Mucosa of descending colon (tissue), 3 donors: ENCODE results near the gene MSH2. TPM values are rescaled to one million over a fixed set of nuclear protein-coding genes. Genes with fewer than 3 reads are reported as not detected.
"Not testable (repeated sequence)": the region's sequence is repeated elsewhere in the genome, so short reads cannot be mapped to it uniquely, and the experiment has no call there.

Experiments used
- ATAC-seq: fragments of 200-7000 bp; cut with Tn5 transposase; one replicate; pipeline ENCODE4 v1.9.1; 2020; ENCODE audit warnings: mild to moderate bottlenecking, moderate library complexity
- DNase-seq, 3 donors: peaks; one replicate each; pipeline ENCODE4 v3.0.0-alpha.2; 2020
- H3K36me3 ChIP-seq: fragments of 200-600 bp; one replicate; pipeline ENCODE4 v1.8.0; 2021; ENCODE audit warnings: low read depth, mild to moderate bottlenecking
- H3K4me1 ChIP-seq: fragments of 200-600 bp; one replicate; pipeline ENCODE4 v1.8.0; 2021; ENCODE audit warnings: low read depth, mild to moderate bottlenecking
- H3K4me3 ChIP-seq: fragments of 200-600 bp; one replicate; pipeline ENCODE4 v1.8.0; 2021; ENCODE audit warnings: mild to moderate bottlenecking
- H3K9me3 ChIP-seq: fragments of 200-600 bp; one replicate; pipeline ENCODE4 v1.8.0; 2021; ENCODE audit warnings: mild to moderate bottlenecking
- intact Hi-C, 2 donors: fragments of 100-400 bp; cut with DNase I in 1 of 2; cut with micrococcal nuclease in 1 of 2; formaldehyde crosslinking; loops; one replicate each; pipeline versions ENCODE4 v1.11.0 to v1.11.1; 2022; cut with DNase I, micrococcal nuclease
- total RNA-seq, 3 donors: library from RNA; stranded (reverse); fragmentation: NEBNext Ultra II Directional in 2 of 3; extraction: Animal tissue kit (Norgen Biotek cat#: 25700) in 2 of 3; gene quantifications; one replicate each; pipeline versions ENCODE4 v1.2.1 to v1.2.4, GENCODE V29; 2021 to 2023
- TF ChIP-seq, protein P1 (sequence below): fragments of 200-600 bp; IDR thresholded peaks from one replicate; pipeline ENCODE4 v1.8.0; 2022; ENCODE audit warnings: antibody characterized with exemption, mild to moderate bottlenecking
- donor health status: DM: no; HTN: no; CAD: no; lungs with moderate emphysema.
- donor health status: DM: no; HTN: no; CAD: no.
- donor health status: DM: no; HTN: yes; CAD: no.

Gene MSH2
- total RNA-seq, 3 donors from 2014 or later = 10.7 to 17.4 (median 12.8) TPM

DNA sequence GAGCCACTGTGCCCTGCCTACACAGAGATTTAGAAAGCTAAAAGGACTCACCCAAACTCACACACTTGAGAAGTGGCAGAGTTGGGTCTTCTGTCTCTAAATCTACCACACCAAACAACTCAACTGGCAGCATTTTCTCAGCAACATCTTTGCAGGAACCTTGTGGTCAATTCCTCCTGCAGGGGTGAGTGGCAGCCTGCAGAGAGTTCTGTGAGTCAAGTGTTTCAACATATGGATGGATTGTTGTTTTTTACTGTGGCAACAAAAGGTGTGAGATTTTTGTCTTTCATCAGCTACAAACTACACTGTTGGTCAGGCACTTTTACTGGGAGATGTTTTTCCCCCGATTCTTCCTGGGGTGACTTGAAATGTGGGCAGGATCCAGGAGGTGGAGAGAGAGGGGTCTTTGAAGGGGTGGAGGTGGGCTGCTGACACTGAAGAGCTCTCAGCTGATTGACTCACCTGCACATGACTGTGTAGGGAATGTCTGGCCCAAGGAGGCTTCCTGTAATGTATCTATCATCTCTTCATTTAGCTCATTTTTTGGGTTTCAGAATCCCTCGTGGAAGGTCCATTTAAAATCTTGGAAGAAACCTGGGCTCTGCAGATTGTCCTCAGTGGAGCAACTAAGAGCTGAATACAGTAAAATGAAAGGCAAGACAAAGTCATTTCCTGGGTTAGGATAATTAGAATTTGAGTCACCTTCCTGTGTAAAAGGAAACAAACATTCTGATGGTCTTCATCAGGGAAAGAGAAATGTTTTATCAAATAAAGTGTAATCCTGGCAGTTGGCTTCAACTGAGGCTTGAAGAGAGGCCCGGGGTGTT, 98.6 kb downstream of the MSH2 start:
- ATAC-seq = no peak
- TF ChIP-seq, protein P1, sequence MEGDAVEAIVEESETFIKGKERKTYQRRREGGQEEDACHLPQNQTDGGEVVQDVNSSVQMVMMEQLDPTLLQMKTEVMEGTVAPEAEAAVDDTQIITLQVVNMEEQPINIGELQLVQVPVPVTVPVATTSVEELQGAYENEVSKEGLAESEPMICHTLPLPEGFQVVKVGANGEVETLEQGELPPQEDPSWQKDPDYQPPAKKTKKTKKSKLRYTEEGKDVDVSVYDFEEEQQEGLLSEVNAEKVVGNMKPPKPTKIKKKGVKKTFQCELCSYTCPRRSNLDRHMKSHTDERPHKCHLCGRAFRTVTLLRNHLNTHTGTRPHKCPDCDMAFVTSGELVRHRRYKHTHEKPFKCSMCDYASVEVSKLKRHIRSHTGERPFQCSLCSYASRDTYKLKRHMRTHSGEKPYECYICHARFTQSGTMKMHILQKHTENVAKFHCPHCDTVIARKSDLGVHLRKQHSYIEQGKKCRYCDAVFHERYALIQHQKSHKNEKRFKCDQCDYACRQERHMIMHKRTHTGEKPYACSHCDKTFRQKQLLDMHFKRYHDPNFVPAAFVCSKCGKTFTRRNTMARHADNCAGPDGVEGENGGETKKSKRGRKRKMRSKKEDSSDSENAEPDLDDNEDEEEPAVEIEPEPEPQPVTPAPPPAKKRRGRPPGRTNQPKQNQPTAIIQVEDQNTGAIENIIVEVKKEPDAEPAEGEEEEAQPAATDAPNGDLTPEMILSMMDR = no peak
- no peaks in the 10 kb centered on the region for H3K4me1 ChIP-seq
- no peaks in the 10 kb centered on the region for H3K36me3 ChIP-seq
- H3K9me3 ChIP-seq = peaks cover 19% of the 10 kb centered on the region
- no peak overlapping the region for H3K4me3 ChIP-seq
- intact Hi-C loops = no loop called here
- no peak for DNase-seq

DNA sequence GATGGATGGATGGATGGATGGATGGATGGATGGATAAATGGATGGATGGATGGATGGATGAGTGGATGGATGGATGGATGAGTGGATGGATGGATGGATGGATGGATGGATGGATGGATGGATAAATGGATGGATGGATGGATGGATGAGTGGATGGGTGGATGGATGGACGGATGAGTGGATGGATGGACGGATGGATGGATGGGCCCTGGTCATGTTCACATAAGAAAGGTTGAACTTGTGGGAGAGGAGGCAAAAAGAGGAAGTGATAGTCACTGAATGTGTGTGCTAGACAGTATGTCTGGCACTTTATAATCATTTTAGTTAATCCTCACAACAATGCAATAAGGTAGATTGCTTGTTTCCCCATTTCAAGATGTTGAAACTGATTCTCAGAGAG, 99.5 kb downstream of the MSH2 start:
- intact Hi-C loops, ATAC-seq, H3K36me3 ChIP-seq, H3K4me3 ChIP-seq, H3K4me1 ChIP-seq, DNase-seq: not testable (repeated sequence)
- peaks cover 19% of the 10 kb centered on the region for H3K9me3 ChIP-seq

DNA sequence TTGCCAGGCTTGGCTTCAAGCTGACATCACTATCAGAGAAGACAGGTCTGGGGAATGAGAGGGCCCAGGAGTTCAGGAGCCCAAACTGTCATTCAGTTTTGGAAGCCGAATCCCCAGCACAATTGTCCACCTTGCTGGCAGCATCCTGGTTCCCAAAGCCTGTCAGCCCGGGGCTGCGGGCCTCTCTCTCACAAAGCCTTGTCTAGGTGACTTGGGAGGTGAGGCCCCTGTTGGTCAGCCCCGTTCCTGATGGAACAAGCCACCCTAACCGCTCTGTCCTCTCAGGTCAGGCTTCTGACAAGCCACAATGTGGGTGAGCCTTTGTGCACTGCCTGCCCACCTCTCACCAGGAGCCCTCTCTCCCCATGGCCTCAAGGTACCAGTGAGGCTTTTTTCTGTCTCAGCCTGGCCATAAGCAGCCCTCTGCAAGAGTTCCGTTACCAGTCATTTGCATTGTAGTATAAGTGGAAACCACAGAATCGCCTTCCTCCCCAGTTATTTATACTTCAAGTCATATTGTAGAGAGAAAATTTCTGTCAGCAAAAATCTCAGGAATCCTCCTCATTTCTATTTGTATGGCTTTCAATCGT, 100.6 kb downstream of the MSH2 start:
- TF ChIP-seq, protein P1 = no peak
- DNase-seq (no peak), ATAC-seq (no peak)
- intact Hi-C loops = no loop called here
- H3K9me3 ChIP-seq = peaks cover 19% of the 10 kb centered on the region
- H3K4me1 ChIP-seq = no peaks in the 10 kb centered on the region
- no peak overlapping the region for H3K4me3 ChIP-seq
- no peaks in the 10 kb centered on the region for H3K36me3 ChIP-seq

DNA sequence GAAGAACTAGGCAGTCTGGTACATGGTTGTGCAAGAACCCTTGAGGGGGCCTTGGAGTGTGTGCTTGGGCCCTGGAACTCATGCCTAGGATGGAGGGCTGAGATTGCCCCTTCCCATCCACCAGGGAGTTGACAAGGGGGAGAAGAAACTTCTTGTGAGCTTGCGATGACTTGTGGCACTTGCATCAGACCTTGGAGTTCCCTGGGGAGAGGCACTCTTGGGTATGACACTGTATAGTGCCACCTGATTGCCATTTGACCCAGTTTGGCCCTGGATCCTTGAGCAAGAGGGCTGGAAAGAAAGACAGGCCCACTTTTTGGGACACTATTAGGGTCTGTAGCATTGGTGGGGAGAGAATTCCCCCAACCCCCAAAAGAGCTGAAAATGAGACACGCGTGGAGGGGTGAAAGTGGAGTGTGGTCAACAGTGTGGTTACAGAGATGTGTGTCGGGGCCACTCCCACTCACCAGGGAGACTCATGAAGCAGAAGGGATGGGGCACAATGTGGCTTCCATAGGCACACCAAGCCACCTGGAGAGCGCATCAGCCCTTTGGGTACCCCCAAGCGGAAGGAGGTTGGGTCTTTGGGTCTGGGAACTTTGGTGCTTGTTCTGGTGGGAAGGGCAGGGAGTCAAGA, 101.3 kb downstream of the MSH2 start:
- intact Hi-C loops = no loop called here
- TF ChIP-seq, protein P1 = no peak
- no peak overlapping the region for H3K4me3 ChIP-seq
- H3K4me1 ChIP-seq = no peaks in the 10 kb centered on the region
- DNase-seq (no peak), ATAC-seq (no peak)
- peaks cover 14% of the 10 kb centered on the region for H3K9me3 ChIP-seq
- H3K36me3 ChIP-seq = no peaks in the 10 kb centered on the region

DNA sequence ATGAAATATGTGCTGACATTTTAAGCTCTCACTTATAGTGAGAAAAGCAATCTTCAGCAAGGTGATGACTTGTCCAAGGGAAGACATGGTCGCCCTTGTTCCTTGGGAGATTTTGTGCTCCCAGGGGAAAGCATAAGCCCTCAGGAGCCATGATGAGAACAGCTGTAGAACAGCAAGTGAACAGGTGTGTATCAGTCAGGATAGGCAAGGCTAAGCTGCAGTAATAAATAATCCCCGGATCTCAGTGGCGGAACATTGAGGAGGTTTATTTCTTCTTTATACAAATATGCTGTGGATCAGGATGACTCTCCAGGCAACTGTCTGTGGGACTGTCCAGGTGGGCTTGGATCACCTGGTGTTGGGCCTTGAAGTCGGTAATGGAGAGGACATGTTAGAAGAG, 103.1 kb downstream of the MSH2 start:
- Histone ChIP-seq H3K9me3 (no peaks in the 10 kb centered on the region), H3K36me3 (no peaks in the 10 kb centered on the region), H3K4me1 (no peaks in the 10 kb centered on the region), H3K4me3 (no peak overlapping the region)
- intact Hi-C loops = no loop called here
- no peak for DNase-seq
- TF ChIP-seq, protein P1 = no peak
- no peak for ATAC-seq

DNA sequence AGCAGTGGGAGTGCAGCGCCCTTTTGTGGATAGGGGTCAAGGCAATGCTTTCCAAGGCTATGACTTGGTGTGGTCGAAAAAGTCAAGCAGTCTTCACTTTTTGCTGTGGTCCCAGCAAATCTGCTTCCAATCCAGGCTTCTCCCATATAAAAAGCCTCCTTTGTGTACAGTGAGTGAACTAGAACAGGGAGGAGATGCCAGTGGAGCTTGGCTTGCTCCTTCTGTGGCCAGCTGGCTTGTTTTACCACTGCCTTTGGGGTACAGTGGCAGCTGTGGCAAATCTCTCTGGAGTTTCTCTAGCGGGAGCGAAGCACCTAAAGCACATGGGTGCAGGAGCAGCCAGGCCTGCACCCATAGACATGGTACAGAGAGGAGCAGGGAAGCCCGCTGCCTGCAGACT, 103.5 kb downstream of the MSH2 start:
- Histone ChIP-seq H3K4me1 (no peaks in the 10 kb centered on the region), H3K36me3 (no peaks in the 10 kb centered on the region), H3K4me3 (no peak overlapping the region), H3K9me3 (no peaks in the 10 kb centered on the region)
- TF ChIP-seq, protein P1 = no peak
- ATAC-seq (no peak), DNase-seq (no peak)
- intact Hi-C loops = no loop called here
